ENCODE data around the gene CERK. TPM values are rescaled to one million over a fixed set of nuclear protein-coding genes. Genes with fewer than 3 reads are reported as not detected.

Gene CERK
- total and polyA plus RNA-seq, 4 donors: 7.9 to 24.3 (median 10.2) TPM

GRCh38 chr22:46767249-46767985 lies 29.4 kb upstream of the CERK start:
- Histone ChIP-seq H3K36me3 (ENCODE audit: control insufficient read depth in 4 of 4, insufficient read depth in 3 of 4, low read depth in 1 of 4, low read length in 3 of 4) (no peaks in the 10 kb centered on the region), H3K27ac (ENCODE audit: low read depth in 1 of 2, low read length in 2 of 2) (no peak overlapping the region), H3K4me3 (ENCODE audit: low read depth in 1 of 3, low read length in 3 of 3) (no peak overlapping the region), H3K4me1 (ENCODE audit: control insufficient read depth in 4 of 4, insufficient read depth in 4 of 4, low read length in 3 of 4) (peaks cover 0 to 25% (median 16%) of the 10 kb centered on the region in 4 donors), H3K9ac (ENCODE audit: low read depth in 1 of 2, low read length in 2 of 2) (no peak overlapping the region), H3K9me3 (ENCODE audit: control insufficient read depth in 4 of 4, low read length in 3 of 4) (no peaks in the 10 kb centered on the region), H3K27me3 (ENCODE audit: control insufficient read depth in 4 of 4, insufficient read depth in 4 of 4, low read length in 3 of 4) (no peaks in the 10 kb centered on the region)
- 97% methylated on average over 11 of the region's 11 CpGs for WGBS
- TF ChIP-seq FOXA2 (IDR thresholded peaks at IDR 0.05) (no peak), FOXA1 (IDR thresholded peaks at IDR 0.05) (no peak), GABPA (IDR thresholded peaks at IDR 0.05 in 1 of 2, conservative IDR thresholded peaks at IDR 0.05 in 1 of 2) (no peak), EGR1 (IDR thresholded peaks at IDR 0.05; ENCODE audit: low read depth in 2 of 2) (no peak), REST (IDR thresholded peaks at IDR 0.05) (no peak), CTCF (IDR thresholded peaks at IDR 0.05; ENCODE audit: low read depth, low read length, missing input control) (no peak), NR2F2 (IDR thresholded peaks at IDR 0.05) (no peak), HNF4G (IDR thresholded peaks at IDR 0.05) (no peak), ATF3 (IDR thresholded peaks at IDR 0.05) (no peak)
- no peak for DNase-seq (ENCODE audit: low spot score)

- no peak for DNase-seq (ENCODE audit: low spot score)
- no peak overlapping the region for H3K4me3 ChIP-seq (ENCODE audit: low read depth in 1 of 3, low read length in 3 of 3)
- no peak overlapping the region for H3K9ac ChIP-seq (ENCODE audit: low read depth in 1 of 2, low read length in 2 of 2)
- no peaks in the 10 kb centered on the region for H3K27me3 ChIP-seq (ENCODE audit: control insufficient read depth in 4 of 4, insufficient read depth in 4 of 4, low read length in 3 of 4)
- H3K36me3 ChIP-seq (ENCODE audit: control insufficient read depth in 4 of 4, insufficient read depth in 3 of 4, low read depth in 1 of 4, low read length in 3 of 4): no peaks in the 10 kb centered on the region
- WGBS: 95% methylated on average over 8 of the region's 8 CpGs
- no peaks in the 10 kb centered on the region for H3K9me3 ChIP-seq (ENCODE audit: control insufficient read depth in 4 of 4, low read length in 3 of 4)
- no peak overlapping the region for H3K27ac ChIP-seq (ENCODE audit: low read depth in 1 of 2, low read length in 2 of 2)
- H3K4me1 ChIP-seq (ENCODE audit: control insufficient read depth in 4 of 4, insufficient read depth in 4 of 4, low read length in 3 of 4): peaks cover 0 to 25% (median 17%) of the 10 kb centered on the region in 4 donors
- TF ChIP-seq REST (IDR thresholded peaks at IDR 0.05): no peak
- no peak for TF ChIP-seq JUND (IDR thresholded peaks at IDR 0.05)
- TF ChIP-seq RXRA (IDR thresholded peaks at IDR 0.05): no peak
- TF ChIP-seq NR2F2 (IDR thresholded peaks at IDR 0.05): no peak
- no peak for TF ChIP-seq GABPA (IDR thresholded peaks at IDR 0.05 in 1 of 2, conservative IDR thresholded peaks at IDR 0.05 in 1 of 2)
- no peak for TF ChIP-seq FOXA2 (IDR thresholded peaks at IDR 0.05)
- no peak for TF ChIP-seq SP1 (IDR thresholded peaks at IDR 0.05)
- no peak for TF ChIP-seq ATF3 (IDR thresholded peaks at IDR 0.05)
- TF ChIP-seq CTCF (IDR thresholded peaks at IDR 0.05; ENCODE audit: low read depth, low read length, missing input control): no peak
- TF ChIP-seq TAF1 (conservative IDR thresholded peaks at IDR 0.05): no peak
- no peak for TF ChIP-seq ZBTB33 (IDR thresholded peaks at IDR 0.05)
- no peak for TF ChIP-seq MAX (IDR thresholded peaks at IDR 0.05)
- TF ChIP-seq RAD21 (IDR thresholded peaks at IDR 0.05): no peak
- TF ChIP-seq HNF4G (IDR thresholded peaks at IDR 0.05): no peak
- TF ChIP-seq FOXA1 (IDR thresholded peaks at IDR 0.05): no peak
Measured at GRCh38 chr22:46766611-46767010, 28.6 kb upstream of the CERK start.
